Activated CD8-positive, alpha-beta memory T cell treated with anti-CD3 and anti-CD28 coated beads for 1 hour (primary cell): ENCODE results near the gene CBX2.
"Not testable (repeated sequence)": the region's sequence is repeated elsewhere in the genome, so short reads cannot be mapped to it uniquely, and the experiment has no call there.

Source experiments
- DNase-seq, 2 donors: peaks; one replicate each; pipeline ENCODE4 v3.0.0-alpha.2; 2020; ENCODE audit warnings: low read depth in 1 of 2; ENCODE audit errors: extremely low read depth in 1 of 2

Gene CBX2

GRCh38 chr17:79742951-79743476, 34.9 kb upstream of the CBX2 start:
- no peak for DNase-seq

- DNase-seq: no peak
Measured at GRCh38 chr17:79743614-79744013, 34.3 kb upstream of the CBX2 start.

GRCh38 chr17:79745641-79746105, 32.3 kb upstream of the CBX2 start:
- DNase-seq: no peak

GRCh38 chr17:79746889-79747507, 30.9 kb upstream of the CBX2 start:
- no peak for DNase-seq

GRCh38 chr17:79747508-79748294, 30.2 kb upstream of the CBX2 start:
- DNase-seq: no peak

- no peak for DNase-seq
Measured at GRCh38 chr17:79748295-79749099, 29.5 kb upstream of the CBX2 start.

GRCh38 chr17:79749156-79749815, 28.7 kb upstream of the CBX2 start:
- DNase-seq: no peak

GRCh38 chr17:79749958-79750357, 28.0 kb upstream of the CBX2 start:
- no peak for DNase-seq

- no peak for DNase-seq
Measured at GRCh38 chr17:79750650-79751545, 27.1 kb upstream of the CBX2 start.

GRCh38 chr17:79752175-79752574, 25.8 kb upstream of the CBX2 start:
- no peak for DNase-seq

GRCh38 chr17:79754370-79754769, 23.6 kb upstream of the CBX2 start:
- DNase-seq: no peak

- not testable (repeated sequence) for DNase-seq
Measured at GRCh38 chr17:79754903-79755302, 23.0 kb upstream of the CBX2 start.

- DNase-seq: no peak
Measured at GRCh38 chr17:79755591-79755990, 22.4 kb upstream of the CBX2 start.

- no peak for DNase-seq
Measured at GRCh38 chr17:79757140-79757745, 20.7 kb upstream of the CBX2 start.

- no peak for DNase-seq
Measured at GRCh38 chr17:79758271-79758670, 19.7 kb upstream of the CBX2 start.

GRCh38 chr17:79760197-79760906, 17.6 kb upstream of the CBX2 start:
- DNase-seq: no peak

GRCh38 chr17:79761894-79762589, 15.9 kb upstream of the CBX2 start:
- DNase-seq: no peak

GRCh38 chr17:79765708-79766107, 12.2 kb upstream of the CBX2 start:
- no peak for DNase-seq
